HG03469 (cell line): ENCODE data around the gene CKS1B.
A peak's percentile ranks its signal among the peaks of the same experiment; 100 is the strongest.
"Not testable (repeated sequence)": the region's sequence is repeated elsewhere in the genome, so short reads cannot be mapped to it uniquely, and the experiment has no call there.

ENCODE experiments used
- ATAC-seq: cut with Tn5 transposase; IDR thresholded peaks from one replicate; pipeline ENCODE4 v1.9.1; 2021; ENCODE audit warnings: mild to moderate bottlenecking, moderate library complexity, moderate number of reproducible peaks; ENCODE audit not compliant: unreplicated experiment

Gene CKS1B

GRCh38 chr1:154962795-154963330 lies 11.6 kb upstream of the CKS1B start:
- ATAC-seq, result no peak

- ATAC-seq, result no peak
These were observed 10.8 kb upstream of the CKS1B start for GRCh38 chr1:154963643-154964042.

GRCh38 chr1:154964359-154964758 lies 10.1 kb upstream of the CKS1B start:
- ATAC-seq, result no peak

GRCh38 chr1:154966111-154966510 lies 8.4 kb upstream of the CKS1B start:
- no peak for ATAC-seq

GRCh38 chr1:154967331-154967950 lies 7.0 kb upstream of the CKS1B start:
- no peak for ATAC-seq

DNA sequence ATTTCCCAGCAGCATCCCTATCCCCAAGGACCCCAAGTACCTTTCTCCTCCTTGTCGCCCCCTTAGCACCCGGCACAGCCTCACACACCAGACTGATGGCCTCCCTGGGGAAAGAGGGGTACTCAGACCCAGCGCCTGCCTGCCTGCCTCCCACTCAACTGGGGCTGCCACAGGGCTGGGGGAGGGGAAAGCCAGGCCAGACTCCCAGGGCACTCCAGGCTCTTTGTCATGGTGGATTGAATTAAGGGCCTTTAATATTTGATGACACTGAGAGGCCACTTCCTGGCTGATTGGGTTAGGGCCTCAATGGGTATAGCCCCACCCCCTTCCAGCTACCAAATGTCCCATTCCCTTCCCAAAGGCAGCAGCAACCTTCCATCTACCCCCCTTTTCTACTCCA lies 5.8 kb upstream of the CKS1B start:
- ATAC-seq, result no peak

DNA sequence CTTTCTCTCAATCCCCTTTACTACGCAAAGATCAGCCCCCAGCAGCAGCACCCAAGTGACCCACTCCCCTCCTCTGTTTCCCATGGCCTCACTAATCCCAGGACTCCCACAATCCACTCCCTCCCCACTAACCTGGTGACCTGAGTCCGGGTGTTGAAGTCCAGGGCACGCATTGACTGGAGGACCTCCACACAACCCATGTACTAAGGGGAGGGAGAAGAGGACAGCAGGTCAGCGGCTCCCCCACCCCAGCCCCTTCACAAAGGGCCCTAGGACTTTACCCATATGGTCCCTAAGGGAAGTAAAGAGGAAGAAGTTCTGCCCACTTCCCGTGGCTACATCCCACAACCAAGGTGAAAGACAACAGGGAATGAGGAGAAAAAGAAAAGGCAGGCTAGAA lies 5.2 kb upstream of the CKS1B start:
- ATAC-seq, result no peak

DNA sequence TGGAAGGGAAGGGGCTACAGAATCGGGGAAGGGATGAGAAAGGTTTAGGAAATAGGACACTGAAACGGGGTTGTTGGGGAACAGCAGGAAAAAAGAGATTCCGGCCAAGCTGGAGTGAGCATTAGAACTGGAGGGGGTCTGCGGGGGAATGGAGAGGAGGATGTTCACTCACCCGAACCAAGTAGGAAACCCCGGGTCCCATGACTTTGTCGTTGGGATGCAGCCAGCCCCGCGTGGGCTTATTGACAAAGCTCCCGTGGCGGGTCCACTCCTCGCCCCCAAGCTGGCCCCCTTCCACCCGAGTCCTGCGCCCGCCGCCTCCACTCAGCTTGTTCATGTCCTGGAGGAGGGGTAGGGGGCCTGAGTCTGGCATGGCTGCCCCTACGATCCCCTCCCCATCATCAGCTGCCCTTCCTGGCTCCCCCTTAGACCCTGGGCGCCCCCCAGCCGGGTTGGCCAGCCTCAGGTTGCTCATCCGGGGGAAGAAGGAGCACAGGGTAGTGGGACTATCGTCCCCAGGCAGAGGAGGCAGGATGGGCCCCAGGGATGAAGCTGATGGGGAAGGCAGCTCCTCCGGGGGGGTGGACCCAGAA lies 4.5 kb upstream of the CKS1B start:
- ATAC-seq, result no peak

GRCh38 chr1:154970631-154971340 lies 3.7 kb upstream of the CKS1B start, which contains the start of gene SHC1:
Gene SHC1, minus strand, starts transcription at chr1:154970747. Its CDS starts 221 bp downstream, at chr1:154970526.
- ATAC-seq, result no peak

GRCh38 chr1:154971341-154971998 lies 3.0 kb upstream of the CKS1B start:
- no peak for ATAC-seq

- ATAC-seq, result no peak
These were observed 2.3 kb upstream of the CKS1B start for GRCh38 chr1:154972213-154972516.

- no peak for ATAC-seq
These were observed 1.8 kb upstream of the CKS1B start for GRCh38 chr1:154972517-154973343.

GRCh38 chr1:154973344-154974101 lies 958 bp upstream of the CKS1B start:
- no peak for ATAC-seq

DNA sequence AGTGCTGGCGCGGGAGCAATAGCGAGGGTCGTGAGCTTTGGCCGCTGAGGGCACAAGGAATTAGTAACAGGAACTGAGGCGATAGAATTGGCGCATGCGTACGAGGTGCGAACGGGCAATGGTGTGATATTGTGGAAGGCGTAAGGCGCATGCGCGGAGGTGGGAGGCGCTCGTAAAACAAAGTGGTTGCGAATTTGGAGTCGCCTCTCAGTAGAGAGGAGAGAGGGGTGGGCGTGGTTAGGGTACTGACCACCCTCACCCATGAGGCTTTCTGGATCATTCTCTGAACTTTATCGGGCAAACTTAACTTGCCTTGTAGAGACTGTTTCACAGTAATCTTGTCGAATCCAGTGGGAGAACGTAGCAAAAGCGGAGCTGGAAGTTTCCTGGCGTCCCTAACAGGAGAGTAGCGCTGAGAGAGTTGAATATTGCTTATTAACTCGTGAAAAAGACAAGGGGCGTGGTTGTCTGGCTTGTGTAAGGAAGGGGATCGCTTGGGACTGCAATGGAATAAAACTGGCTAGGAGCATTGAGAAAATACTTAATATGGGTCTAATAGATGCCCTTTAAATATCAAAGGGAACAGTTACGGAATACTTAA lies 427 bp downstream of the CKS1B start:
- ATAC-seq, result peak; percentile 24

DNA sequence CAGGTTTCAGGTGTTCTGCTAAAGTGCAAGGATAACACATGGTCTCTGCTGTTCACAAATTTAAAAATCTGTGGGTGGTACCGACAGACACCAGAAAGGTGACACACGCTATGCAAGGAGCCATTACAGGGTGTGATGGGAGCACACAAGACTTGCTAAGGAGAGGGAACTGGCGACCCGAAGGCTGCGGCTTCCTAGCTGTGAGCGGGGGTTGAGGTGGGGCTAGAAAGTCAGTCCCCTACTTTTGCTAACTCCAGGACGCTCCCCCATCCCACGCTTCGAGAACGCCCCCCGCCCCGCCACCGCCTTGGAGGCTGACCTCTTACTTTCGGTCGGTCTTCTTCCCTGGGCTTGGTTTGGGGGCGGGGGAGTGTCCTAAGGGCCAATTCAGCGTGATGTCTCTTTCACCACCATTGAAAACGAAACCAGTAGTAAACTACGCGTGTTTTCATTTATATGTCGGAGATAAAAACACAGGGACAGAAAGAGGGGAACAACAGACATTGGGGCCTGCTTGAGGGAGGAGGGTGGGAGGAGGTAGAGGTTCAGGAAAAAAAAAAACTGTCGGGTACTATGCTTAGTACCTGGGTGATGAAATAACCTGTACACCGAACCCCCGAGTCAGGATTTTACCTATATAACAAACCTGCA lies 1.1 kb downstream of the CKS1B start:
- ATAC-seq, result no peak

DNA sequence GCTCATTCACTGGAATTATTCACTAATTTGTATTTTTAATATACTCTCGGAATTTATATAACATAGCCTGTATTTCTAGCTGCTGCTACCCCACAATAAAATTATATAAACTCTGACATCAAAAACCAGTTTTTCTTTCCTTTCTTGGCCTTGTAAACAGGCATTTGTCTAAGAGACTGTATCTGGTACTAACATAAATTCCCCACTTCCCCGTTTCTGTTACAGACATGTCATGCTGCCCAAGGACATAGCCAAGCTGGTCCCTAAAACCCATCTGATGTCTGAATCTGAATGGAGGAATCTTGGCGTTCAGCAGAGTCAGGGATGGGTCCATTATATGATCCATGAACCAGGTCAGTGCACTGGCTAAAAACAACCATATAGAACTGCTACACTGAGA lies 3.3 kb downstream of the CKS1B start:
- ATAC-seq, result not testable (repeated sequence)

GRCh38 chr1:154978360-154978759 lies 3.9 kb downstream of the CKS1B start:
- ATAC-seq, result no peak

GRCh38 chr1:154982341-154982740 lies 7.9 kb downstream of the CKS1B start:
- ATAC-seq, result no peak
